NCI-H526 treated with DMSO at 0.1 percent for 48 hours (cell line): ENCODE data around the gene PKIG.
A peak's percentile ranks its signal among the peaks of the same experiment; 100 is the strongest.
"Not testable (repeated sequence)": the region's sequence is repeated elsewhere in the genome, so short reads cannot be mapped to it uniquely, and the experiment has no call there.

Experiments
- DNase-seq: peaks from one replicate; lab custom pipeline; 2025; lab: John Stamatoyannopoulos, UW

The PKIG gene

GRCh38 chr20:44572551-44573500, 9.6 kb upstream of the PKIG start:
- no peak for DNase-seq

GRCh38 chr20:44573501-44573869, 8.9 kb upstream of the PKIG start:
- no peak for DNase-seq

GRCh38 chr20:44574372-44574771, 8.0 kb upstream of the PKIG start:
- no peak for DNase-seq

- DNase-seq = peak; percentile 15
Measured at GRCh38 chr20:44576297-44576696, 6.1 kb upstream of the PKIG start.

GRCh38 chr20:44579313-44580081, 2.9 kb upstream of the PKIG start:
- DNase-seq = no peak

- DNase-seq = no peak
Measured at GRCh38 chr20:44580581-44581268, 1.7 kb upstream of the PKIG start.

GRCh38 chr20:44581515-44581914, 864 bp upstream of the PKIG start:
- DNase-seq = no peak

GRCh38 chr20:44583157-44583556, 778 bp downstream of the PKIG start:
- no peak for DNase-seq

GRCh38 chr20:44584162-44584561, 1.8 kb downstream of the PKIG start:
- no peak for DNase-seq

- peak; percentile 99 for DNase-seq
Measured at GRCh38 chr20:44585057-44585963, 2.9 kb downstream of the PKIG start.

GRCh38 chr20:44586289-44586911, 4.0 kb downstream of the PKIG start:
- peak; percentile 34 for DNase-seq

- DNase-seq = peak; percentile 73
Measured at GRCh38 chr20:44587035-44587980, 4.9 kb downstream of the PKIG start.

- not testable (repeated sequence) for DNase-seq
Measured at GRCh38 chr20:44588321-44588720, 5.9 kb downstream of the PKIG start.

GRCh38 chr20:44589537-44589936, 7.2 kb downstream of the PKIG start:
- DNase-seq = no peak

- DNase-seq = no peak
Measured at GRCh38 chr20:44590980-44591778, 8.8 kb downstream of the PKIG start.

- no peak for DNase-seq
Measured at GRCh38 chr20:44592366-44592765, 10.0 kb downstream of the PKIG start.

- DNase-seq = no peak
Measured at GRCh38 chr20:44593751-44594150, 11.4 kb downstream of the PKIG start.

GRCh38 chr20:44594730-44595129, 12.4 kb downstream of the PKIG start:
- no peak for DNase-seq

- DNase-seq = no peak
Measured at GRCh38 chr20:44596010-44596409, 13.6 kb downstream of the PKIG start.
